ENCODE data around the gene FAM131A. TPM values are rescaled to one million over a fixed set of nuclear protein-coding genes. Genes with fewer than 3 reads are reported as not detected.

The FAM131A gene
- total and polyA plus RNA-seq, 5 donors from 2014 or later = 2.0 to 13.8 (median 2.4) TPM

GRCh38 chr3:184389935-184390528, 52.6 kb downstream of the FAM131A start:
- Histone ChIP-seq H3K27me3 (ENCODE audit: control insufficient read depth, insufficient read depth, low read length) (peaks cover 2% of the 10 kb centered on the region), H3K27ac (ENCODE audit: insufficient read depth, low read length, poor library complexity, severe bottlenecking) (no peak overlapping the region), H3K4me1 (ENCODE audit: control insufficient read depth, insufficient read depth, low read length, poor library complexity, severe bottlenecking) (no peaks in the 10 kb centered on the region), H3K9me3 (ENCODE audit: control insufficient read depth in 2 of 2, low read length in 2 of 2) (no peaks in the 10 kb centered on the region), H3K36me3 (ENCODE audit: control insufficient read depth, insufficient read depth, low read length) (no peaks in the 10 kb centered on the region), H3K4me3 (ENCODE audit: low read depth, low read length) (no peak overlapping the region)
- peaks cover 0 to 1% (median 0%) of the 10 kb centered on the region in 7 donors for H3K9me3 Mint-ChIP-seq
- no peak for ATAC-seq (ENCODE audit: low read depth in 2 of 2)
- H3K27ac Mint-ChIP-seq = peak overlapping the region in 2 of 3 donors; percentile 7 to 92
- H3K4me1 Mint-ChIP-seq = no peaks in the 10 kb centered on the region
- H3K4me3 Mint-ChIP-seq = no peak overlapping the region
- H3K27me3 Mint-ChIP-seq = peaks cover 17% of the 10 kb centered on the region
- no peak for DNase-seq
- no peaks in the 10 kb centered on the region for H3K36me3 Mint-ChIP-seq

GRCh38 chr3:184391266-184391665, 53.9 kb downstream of the FAM131A start:
- Mint-ChIP-seq H3K27ac (no peak overlapping the region), H3K27me3 (peaks cover 21% of the 10 kb centered on the region), H3K36me3 (no peaks in the 10 kb centered on the region), H3K9me3 (no peaks in the 10 kb centered on the region), H3K4me1 (no peaks in the 10 kb centered on the region), H3K4me3 (no peak overlapping the region)
- H3K27ac ChIP-seq (ENCODE audit: insufficient read depth, low read length, poor library complexity, severe bottlenecking) = no peak overlapping the region
- ATAC-seq (ENCODE audit: low read depth in 2 of 2) = no peak
- no peak overlapping the region for H3K4me3 ChIP-seq (ENCODE audit: low read depth, low read length)
- H3K4me1 ChIP-seq (ENCODE audit: control insufficient read depth, insufficient read depth, low read length, poor library complexity, severe bottlenecking) = no peaks in the 10 kb centered on the region
- no peak for DNase-seq
- peaks cover 2% of the 10 kb centered on the region for H3K27me3 ChIP-seq (ENCODE audit: control insufficient read depth, insufficient read depth, low read length)
- no peaks in the 10 kb centered on the region for H3K36me3 ChIP-seq (ENCODE audit: control insufficient read depth, insufficient read depth, low read length)
- no peaks in the 10 kb centered on the region for H3K9me3 ChIP-seq (ENCODE audit: control insufficient read depth in 2 of 2, low read length in 2 of 2)

- Mint-ChIP-seq H3K36me3 (no peaks in the 10 kb centered on the region), H3K4me3 (no peak overlapping the region), H3K27me3 (peaks cover 29% of the 10 kb centered on the region), H3K27ac (no peak overlapping the region), H3K9me3 (no peaks in the 10 kb centered on the region), H3K4me1 (no peaks in the 10 kb centered on the region)
- Histone ChIP-seq H3K4me1 (ENCODE audit: control insufficient read depth, insufficient read depth, low read length, poor library complexity, severe bottlenecking) (no peaks in the 10 kb centered on the region), H3K36me3 (ENCODE audit: control insufficient read depth, insufficient read depth, low read length) (no peaks in the 10 kb centered on the region), H3K27ac (ENCODE audit: insufficient read depth, low read length, poor library complexity, severe bottlenecking) (no peak overlapping the region), H3K4me3 (ENCODE audit: low read depth, low read length) (no peak overlapping the region), H3K9me3 (ENCODE audit: control insufficient read depth in 2 of 2, low read length in 2 of 2) (no peaks in the 10 kb centered on the region), H3K27me3 (ENCODE audit: control insufficient read depth, insufficient read depth, low read length) (peaks cover 2% of the 10 kb centered on the region)
- no peak for ATAC-seq (ENCODE audit: low read depth in 2 of 2)
- DNase-seq = no peak
Observed at GRCh38 chr3:184395320-184395660, 57.9 kb downstream of the FAM131A start.

Other genes starting within 250 kb of the FAM131A start
- gene HTR3E, start 240.5 kb upstream of the FAM131A start, total RNA-seq = not detected
- gene HTR3E, start 240.5 kb upstream of the FAM131A start, polyA plus RNA-seq = not detected
- 51.0 TPM for gene EIF2B5, start 202.2 kb upstream of the FAM131A start, total RNA-seq
- 10 to 100 TPM; 50.6 to 60.1 (median 55.3) TPM for gene EIF2B5, start 202.2 kb upstream of the FAM131A start, polyA plus RNA-seq
- 36.2 TPM for gene DVL3, start 182.2 kb upstream of the FAM131A start, total RNA-seq
- 10 to 100 TPM in 1 of 4 donors, 1 to 10 TPM in 3; 4.1 to 11.0 (median 5.9) TPM for gene DVL3, start 182.2 kb upstream of the FAM131A start, polyA plus RNA-seq
- 150 TPM for gene AP2M1, start 162.7 kb upstream of the FAM131A start, total RNA-seq
- gene AP2M1, start 162.7 kb upstream of the FAM131A start, polyA plus RNA-seq = 100 to 1,000 TPM; 232 to 294 (median 248) TPM
- gene ABCF3, start 151.4 kb upstream of the FAM131A start, total RNA-seq = 128 TPM
- gene ABCF3, start 151.4 kb upstream of the FAM131A start, polyA plus RNA-seq = 10 to 100 TPM; 38.6 to 51.4 (median 40.5) TPM
- gene VWA5B2, start 108.0 kb upstream of the FAM131A start, total RNA-seq = not detected
- gene VWA5B2, start 108.0 kb upstream of the FAM131A start, polyA plus RNA-seq = under 1 TPM in 1 of 4 donors, not detected in 3; 0.74 TPM
- 22.6 TPM for gene ALG3, start 88.6 kb upstream of the FAM131A start, total RNA-seq
- gene ALG3, start 88.6 kb upstream of the FAM131A start, polyA plus RNA-seq = 10 to 100 TPM; 49.6 to 64.0 (median 56.8) TPM
- 0.84 TPM for gene EEF1AKMT4, start 87.9 kb upstream of the FAM131A start, total RNA-seq
- gene EEF1AKMT4, start 87.9 kb upstream of the FAM131A start, polyA plus RNA-seq = 1 to 10 TPM; 5.1 to 7.5 (median 5.7) TPM
- gene CAMK2N2, start 76.0 kb upstream of the FAM131A start, total RNA-seq = 0.37 TPM
- not detected for gene CAMK2N2, start 76.0 kb upstream of the FAM131A start, polyA plus RNA-seq
- not detected for gene ECE2, start 61.6 kb upstream of the FAM131A start, total RNA-seq
- gene ECE2, start 61.6 kb upstream of the FAM131A start, polyA plus RNA-seq = not detected
- gene PSMD2, start 38.4 kb upstream of the FAM131A start, total RNA-seq = 162 TPM
- gene PSMD2, start 38.4 kb upstream of the FAM131A start, polyA plus RNA-seq = 100 to 1,000 TPM; 151 to 206 (median 190) TPM
- 182 TPM for gene EIF4G1, start 23.0 kb upstream of the FAM131A start, total RNA-seq
- 10 to 100 TPM; 13.7 to 18.8 (median 16.5) TPM for gene EIF4G1, start 23.0 kb upstream of the FAM131A start, polyA plus RNA-seq
- 4.7 TPM for gene CLCN2, start 24.0 kb downstream of the FAM131A start, total RNA-seq
- under 1 TPM in 3 of 4 donors, not detected in 1; 0.30 to 0.59 (median 0.54) TPM for gene CLCN2, start 24.0 kb downstream of the FAM131A start, polyA plus RNA-seq
- 39.4 TPM for gene POLR2H, start 24.1 kb downstream of the FAM131A start, total RNA-seq
- gene POLR2H, start 24.1 kb downstream of the FAM131A start, polyA plus RNA-seq = 10 to 100 TPM; 56.8 to 64.9 (median 60.3) TPM
- not detected for gene THPO, start 40.6 kb downstream of the FAM131A start, total RNA-seq
- not detected for gene THPO, start 40.6 kb downstream of the FAM131A start, polyA plus RNA-seq
- gene CHRD, start 42.5 kb downstream of the FAM131A start, total RNA-seq = not detected
- not detected for gene CHRD, start 42.5 kb downstream of the FAM131A start, polyA plus RNA-seq
- not detected for gene EPHB3, start 224.2 kb downstream of the FAM131A start, total RNA-seq
- not detected for gene EPHB3, start 224.2 kb downstream of the FAM131A start, polyA plus RNA-seq

Measured in CD4-positive, CD25-positive, alpha-beta regulatory T cell (primary cell).